Measurements from ENCODE around the gene RBM5.

RBM5 gene

GRCh38 chr3:50140990-50141389, 52.3 kb downstream of the RBM5 start:
- no peak for DNase-seq

GRCh38 chr3:50146316-50146901, 57.7 kb downstream of the RBM5 start:
- DNase-seq, result peak; percentile 26

GRCh38 chr3:50147016-50147415, 58.3 kb downstream of the RBM5 start:
- no peak for DNase-seq

GRCh38 chr3:50147447-50147846, 58.7 kb downstream of the RBM5 start:
- no peak for DNase-seq

GRCh38 chr3:50147861-50148260, 59.1 kb downstream of the RBM5 start:
- DNase-seq, result no peak

GRCh38 chr3:50150404-50150750, 61.7 kb downstream of the RBM5 start:
- no peak for DNase-seq

- DNase-seq, result peak; percentile 63
Observed at GRCh38 chr3:50150863-50151686, 62.4 kb downstream of the RBM5 start.

- no peak for DNase-seq
Observed at GRCh38 chr3:50151728-50152127, 63.0 kb downstream of the RBM5 start.

- no peak for DNase-seq
Observed at GRCh38 chr3:50153782-50154475, 65.2 kb downstream of the RBM5 start.

- no peak for DNase-seq
Observed at GRCh38 chr3:50154476-50154839, 65.7 kb downstream of the RBM5 start.

- DNase-seq, result peak; percentile 72
Observed at GRCh38 chr3:50154840-50155490, 66.2 kb downstream of the RBM5 start, which contains the start of gene SEMA3F. Gene SEMA3F (plus strand): TSS chr3:50155324. CDS start chr3:50159623, 4,299 bp downstream.

- DNase-seq, result no peak
Observed at GRCh38 chr3:50155491-50155878, 66.8 kb downstream of the RBM5 start.

GRCh38 chr3:50155891-50156290, 67.2 kb downstream of the RBM5 start:
- no peak for DNase-seq

GRCh38 chr3:50156549-50157493, 68.1 kb downstream of the RBM5 start:
- peak; percentile 13 for DNase-seq

- DNase-seq, result peak; percentile 50
Observed at GRCh38 chr3:50157827-50158529, 69.3 kb downstream of the RBM5 start.

- no peak for DNase-seq
Observed at GRCh38 chr3:50158530-50159146, 69.9 kb downstream of the RBM5 start.

GRCh38 chr3:50160561-50160983, 71.9 kb downstream of the RBM5 start:
- no peak for DNase-seq

- no peak for DNase-seq
Observed at GRCh38 chr3:50161320-50161719, 72.6 kb downstream of the RBM5 start.

- no peak for DNase-seq
Observed at GRCh38 chr3:50162034-50162883, 73.5 kb downstream of the RBM5 start.
